ENCODE results near the gene LMO1. TPM values are rescaled to one million over a fixed set of nuclear protein-coding genes. Genes with fewer than 3 reads are reported as not detected.

LMO1 gene
- total RNA-seq, 2 donors from 2014 or later = not detected

DNA sequence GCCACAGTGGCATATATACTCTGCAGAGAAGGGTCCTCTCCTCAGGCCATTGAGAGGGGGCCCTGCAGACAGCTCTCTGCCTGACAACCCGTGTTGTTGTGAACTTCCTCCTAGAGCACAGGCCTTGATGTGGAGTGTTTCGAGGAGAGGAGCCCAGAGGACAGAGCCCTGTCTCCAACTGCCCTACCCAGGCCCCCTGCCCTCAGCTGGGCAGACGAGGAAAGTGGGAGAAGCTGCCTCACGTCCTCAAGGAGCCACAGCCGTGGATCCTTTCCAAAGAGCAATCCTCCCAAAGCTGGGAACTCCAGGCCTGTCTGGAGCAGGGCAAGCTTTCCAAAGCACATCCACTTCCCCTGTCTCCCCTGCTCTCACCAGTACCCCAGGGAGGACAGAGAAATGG is 10.7 kb downstream of the LMO1 start:
- TF ChIP-seq POLR2A (IDR thresholded peaks at IDR 0.05) (no peak), POLR2AphosphoS5 (IDR thresholded peaks at IDR 0.05) (no peak)
- TF ChIP-seq, protein P1, sequence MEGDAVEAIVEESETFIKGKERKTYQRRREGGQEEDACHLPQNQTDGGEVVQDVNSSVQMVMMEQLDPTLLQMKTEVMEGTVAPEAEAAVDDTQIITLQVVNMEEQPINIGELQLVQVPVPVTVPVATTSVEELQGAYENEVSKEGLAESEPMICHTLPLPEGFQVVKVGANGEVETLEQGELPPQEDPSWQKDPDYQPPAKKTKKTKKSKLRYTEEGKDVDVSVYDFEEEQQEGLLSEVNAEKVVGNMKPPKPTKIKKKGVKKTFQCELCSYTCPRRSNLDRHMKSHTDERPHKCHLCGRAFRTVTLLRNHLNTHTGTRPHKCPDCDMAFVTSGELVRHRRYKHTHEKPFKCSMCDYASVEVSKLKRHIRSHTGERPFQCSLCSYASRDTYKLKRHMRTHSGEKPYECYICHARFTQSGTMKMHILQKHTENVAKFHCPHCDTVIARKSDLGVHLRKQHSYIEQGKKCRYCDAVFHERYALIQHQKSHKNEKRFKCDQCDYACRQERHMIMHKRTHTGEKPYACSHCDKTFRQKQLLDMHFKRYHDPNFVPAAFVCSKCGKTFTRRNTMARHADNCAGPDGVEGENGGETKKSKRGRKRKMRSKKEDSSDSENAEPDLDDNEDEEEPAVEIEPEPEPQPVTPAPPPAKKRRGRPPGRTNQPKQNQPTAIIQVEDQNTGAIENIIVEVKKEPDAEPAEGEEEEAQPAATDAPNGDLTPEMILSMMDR (IDR thresholded peaks at IDR 0.05) = no peak
- DNase-seq (ENCODE audit: low spot score) = no peak
- no peaks in the 10 kb centered on the region for H3K9me3 ChIP-seq
- intact Hi-C loops (cut with DNase I) = no loop called here
- H3K4me1 ChIP-seq (replicated peaks) = no peaks in the 10 kb centered on the region
- H3K27ac ChIP-seq = no peak overlapping the region
- no peak overlapping the region for H3K4me3 ChIP-seq
- no peaks in the 10 kb centered on the region for H3K36me3 ChIP-seq
- no peaks in the 10 kb centered on the region for H3K27me3 ChIP-seq (replicated peaks; ENCODE audit: insufficient read depth)
- WGBS = 85% methylated on average over 5 of the region's 5 CpGs

DNA sequence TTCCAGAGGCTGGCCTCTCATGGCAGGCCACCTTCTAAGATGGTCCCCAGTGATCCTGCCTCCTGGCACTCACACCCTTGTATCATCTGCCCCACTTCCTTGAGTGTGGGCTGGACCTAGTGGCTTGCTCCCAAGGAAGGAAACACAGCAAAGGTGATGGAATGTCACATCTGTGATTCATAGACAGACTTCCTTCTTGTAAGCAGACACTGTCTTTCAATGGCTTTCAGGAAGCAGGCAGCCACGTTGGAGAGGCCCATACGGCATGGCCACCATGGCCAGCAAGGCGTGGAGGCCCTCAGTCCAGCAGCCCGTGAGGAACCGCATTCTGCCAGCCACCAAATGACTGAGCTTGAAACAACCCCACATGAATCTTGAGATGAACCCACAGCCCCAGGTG is 11.3 kb downstream of the LMO1 start:
- Histone ChIP-seq H3K27ac (no peak overlapping the region), H3K36me3 (no peaks in the 10 kb centered on the region), H3K9me3 (no peaks in the 10 kb centered on the region), H3K27me3 (replicated peaks; ENCODE audit: insufficient read depth) (no peaks in the 10 kb centered on the region), H3K4me3 (no peak overlapping the region), H3K4me1 (replicated peaks) (no peaks in the 10 kb centered on the region)
- intact Hi-C loops (cut with DNase I) = no loop called here
- no peak for DNase-seq (ENCODE audit: low spot score)
- WGBS = 90% methylated on average over 5 of the region's 5 CpGs
- TF ChIP-seq POLR2AphosphoS5 (IDR thresholded peaks at IDR 0.05) = no peak
- TF ChIP-seq, protein P1 (IDR thresholded peaks at IDR 0.05) = no peak
- no peak for TF ChIP-seq POLR2A (IDR thresholded peaks at IDR 0.05)

DNA sequence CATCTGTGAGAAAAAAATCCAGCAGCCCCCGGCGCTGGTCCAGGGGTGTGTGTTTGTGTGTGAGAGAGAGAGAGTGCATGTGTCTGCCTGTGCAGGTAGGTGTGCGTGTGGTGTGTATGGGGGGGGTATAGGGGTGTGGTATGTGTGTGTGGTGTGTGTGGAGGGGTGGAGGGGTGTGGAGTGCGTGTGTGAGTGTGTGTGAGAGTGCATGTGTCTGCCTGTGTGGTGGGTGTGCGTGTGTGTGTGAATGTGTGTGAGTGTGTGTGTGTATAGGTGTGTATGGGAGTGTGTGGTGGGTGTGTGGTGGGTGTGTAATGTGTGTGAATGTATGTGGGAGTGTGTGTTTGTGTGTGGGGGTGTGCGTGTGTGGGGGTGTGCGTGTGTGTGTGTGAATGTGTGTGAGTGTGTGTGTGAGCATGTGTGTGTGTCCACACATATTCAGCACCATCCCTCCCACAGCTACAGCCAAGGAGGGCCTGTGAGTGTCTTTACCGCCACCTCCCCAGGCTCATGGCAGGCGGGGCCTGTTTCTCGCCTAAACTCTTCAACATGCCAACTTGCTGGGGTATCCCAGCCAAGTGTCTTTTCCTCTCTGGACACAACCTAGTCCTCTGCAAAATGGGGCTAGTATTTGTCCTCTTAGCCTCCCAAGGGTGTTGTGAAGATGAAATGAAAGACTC is 11.9 kb downstream of the LMO1 start:
- Histone ChIP-seq H3K27ac (no peak overlapping the region), H3K27me3 (replicated peaks; ENCODE audit: insufficient read depth) (no peaks in the 10 kb centered on the region), H3K36me3 (no peaks in the 10 kb centered on the region), H3K9me3 (no peaks in the 10 kb centered on the region), H3K4me1 (replicated peaks) (no peaks in the 10 kb centered on the region), H3K4me3 (no peak overlapping the region)
- intact Hi-C loops (cut with DNase I) = no loop called here
- TF ChIP-seq, protein P1 (IDR thresholded peaks at IDR 0.05) = no peak
- DNase-seq (ENCODE audit: low spot score) = no peak
- WGBS = 82% methylated on average over 10 of the region's 10 CpGs

DNA sequence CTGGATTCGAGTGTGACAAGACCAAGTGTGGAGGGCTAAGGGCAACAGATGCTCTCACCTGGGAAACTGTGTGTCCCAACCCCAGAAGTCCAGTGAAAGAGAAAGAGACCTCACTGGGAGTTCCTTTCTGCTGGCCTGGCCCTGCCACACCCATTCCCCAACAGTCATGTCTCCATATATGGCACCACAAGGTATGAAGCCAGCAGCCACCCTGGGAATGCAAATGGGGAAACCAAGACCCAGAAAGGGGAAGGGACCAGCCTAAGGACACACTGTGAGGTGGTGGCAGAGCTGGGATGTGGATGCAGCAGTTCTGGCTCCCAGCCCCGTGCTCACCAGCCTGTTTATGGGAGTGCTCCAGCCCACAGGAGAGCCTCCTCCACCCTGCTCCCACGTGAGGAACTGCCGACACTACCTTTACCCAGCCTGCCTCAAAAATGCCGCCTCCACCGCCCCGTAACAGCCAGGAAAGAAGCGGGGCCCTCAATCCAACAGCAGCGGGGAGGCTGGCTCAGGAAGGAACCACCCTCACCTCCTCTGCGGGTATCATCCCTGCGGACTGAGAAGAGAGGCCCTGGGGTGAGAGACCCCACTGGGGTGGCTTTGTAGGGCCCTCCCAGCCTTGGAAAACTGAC is 12.6 kb downstream of the LMO1 start:
- H3K9me3 ChIP-seq = no peaks in the 10 kb centered on the region
- 89% methylated on average over 11 of the region's 11 CpGs for WGBS
- intact Hi-C loops (cut with DNase I) = no loop called here
- no peak overlapping the region for H3K4me3 ChIP-seq
- no peak for DNase-seq (ENCODE audit: low spot score)
- H3K36me3 ChIP-seq = no peaks in the 10 kb centered on the region
- TF ChIP-seq POLR2A (IDR thresholded peaks at IDR 0.05) (no peak), POLR2AphosphoS5 (IDR thresholded peaks at IDR 0.05) (no peak)
- TF ChIP-seq, protein P1 (IDR thresholded peaks at IDR 0.05) = no peak
- H3K4me1 ChIP-seq (replicated peaks) = no peaks in the 10 kb centered on the region
- no peak overlapping the region for H3K27ac ChIP-seq
- no peaks in the 10 kb centered on the region for H3K27me3 ChIP-seq (replicated peaks; ENCODE audit: insufficient read depth)

DNA sequence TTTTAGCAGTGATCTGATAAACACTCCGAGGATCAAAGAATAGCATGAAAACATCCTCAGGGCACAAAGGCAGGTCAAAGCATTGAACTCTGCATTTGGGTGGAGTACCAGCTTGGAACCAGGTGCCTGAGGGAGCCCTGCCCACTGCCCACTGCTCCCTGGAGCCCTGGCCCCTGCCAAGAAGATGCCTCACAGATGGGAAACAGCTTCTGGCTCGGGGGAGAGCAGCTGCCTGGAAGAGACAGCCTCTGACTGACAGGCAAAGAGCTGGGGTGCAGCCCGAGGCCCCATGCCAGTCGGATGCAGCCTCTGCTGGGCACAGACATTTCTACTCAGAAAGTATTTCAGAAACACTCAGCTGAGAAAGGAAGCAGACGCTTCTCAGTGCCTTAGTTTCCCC is 13.2 kb downstream of the LMO1 start:
- H3K36me3 ChIP-seq = no peaks in the 10 kb centered on the region
- TF ChIP-seq POLR2A (IDR thresholded peaks at IDR 0.05) = no peak
- TF ChIP-seq POLR2AphosphoS5 (IDR thresholded peaks at IDR 0.05) = no peak
- TF ChIP-seq, protein P1 (IDR thresholded peaks at IDR 0.05) = no peak
- intact Hi-C loops (cut with DNase I) = no loop called here
- no peaks in the 10 kb centered on the region for H3K9me3 ChIP-seq
- no peak overlapping the region for H3K27ac ChIP-seq
- H3K4me3 ChIP-seq = no peak overlapping the region
- H3K27me3 ChIP-seq (replicated peaks; ENCODE audit: insufficient read depth) = no peaks in the 10 kb centered on the region
- H3K4me1 ChIP-seq (replicated peaks) = no peaks in the 10 kb centered on the region
- 51% methylated on average over 5 of the region's 5 CpGs for WGBS
- no peak for DNase-seq (ENCODE audit: low spot score)

Data from prostate gland (tissue), 2 donors.